NT2/D1 (cell line): Measurements from ENCODE around the gene NRXN3.
"Not testable (repeated sequence)": the region's sequence is repeated elsewhere in the genome, so short reads cannot be mapped to it uniquely, and the experiment has no call there.

Experiments
- SUZ12 ChIP-seq: IDR thresholded peaks from 2 replicates; pipeline ENCODE4 v1.6.1; 2011; ENCODE audit not compliant: insufficient read length, insufficient read depth; ENCODE audit errors: extremely low read depth
- YY1 ChIP-seq: IDR thresholded peaks from 2 replicates; pipeline ENCODE4 v1.6.1; 2011; ENCODE audit not compliant: insufficient read length, insufficient read depth
- ZNF274 ChIP-seq: IDR thresholded peaks from 2 replicates; pipeline ENCODE4 v1.6.1; 2011; ENCODE audit warnings: mild to moderate bottlenecking, low read depth, low read length

GRCh38 chr14:78437448-78437847, 267.3 kb downstream of the NRXN3 start:
- TF ChIP-seq SUZ12, ZNF274, YY1: not testable (repeated sequence)
